K562 (cell line): ENCODE measurements around the gene ACKR2. TPM values are rescaled to one million over a fixed set of nuclear protein-coding genes. Genes with fewer than 3 reads are reported as not detected.

Source experiments
- ATAC-seq: fragments of 200-7000 bp; cut with Tn5 transposase; 3 replicates; pipeline ENCODE4 v1.9.1; 2020; ENCODE audit warnings: moderate library complexity
- BruUV-seq: library from RNA; stranded (reverse); fragments of 400-500 nt; replicated peaks from 2 replicates; lab custom pipeline; 2021; lab: Mats Ljungman, UMichigan
- CTCF ChIA-PET: fragments of 300-600 bp; formaldehyde crosslinking; extraction: SDS; loops from one replicate; lab custom pipeline; 2021; ENCODE audit warnings: low intra/inter-chr PET ratio; lab: Yijun Ruan, JAX
- POLR2A ChIA-PET: fragments of 300-600, 350-650 bp; sonication (Branson Sonifier 250); formaldehyde crosslinking; extraction: SDS; loops from one replicate; lab custom pipeline; 2021; ENCODE audit warnings: antibody characterized with exemption, inconsistent platforms; lab: Yijun Ruan, JAX
- DNase-seq, 4 experiments: peaks; one replicate each; pipeline versions ENCODE4 v3.0.0 to v3.0.0-alpha.2; 2011 to 2018; ENCODE audit warnings: low spot score in 3 of 4, mixed read lengths in 3 of 4; ENCODE audit errors: extremely low read depth in 1 of 4
- FAIRE-seq: peaks from 2 replicates; lab custom pipeline; 2011; peaks lifted over from hg19 to GRCh38; lab: Jason Lieb, UNC
- H2AFZ ChIP-seq: 2 replicates; pipeline ENCODE4 v1.6.0; 2011; ENCODE audit warnings: low read depth, low read length, control low read depth, inconsistent platforms
- H3K27ac ChIP-seq: fragments of 200-600 bp; 3 replicates; pipeline ENCODE4 v1.8.0; 2011; ENCODE audit warnings: low read depth, mild to moderate bottlenecking, control low read depth, inconsistent platforms, low read length, moderate library complexity, mixed read lengths; ENCODE audit errors: extremely low read depth
- H3K27me3 ChIP-seq, 2 experiments: fragments of 300-600 bp in 1 of 2; 2 replicates in 1 of 2; 3 replicates in 1 of 2; pipeline versions ENCODE4 v1.6.0 to v1.8.0; 2011; ENCODE audit warnings: inconsistent platforms in 2 of 2, low read length in 2 of 2, mild to moderate bottlenecking in 1 of 2, mixed read lengths in 1 of 2, moderate library complexity in 1 of 2; ENCODE audit not compliant: control insufficient read depth in 2 of 2, insufficient read depth in 2 of 2
- H3K36me3 ChIP-seq: fragments of 300-600 bp; 3 replicates; pipeline ENCODE4 v1.8.0; 2011; ENCODE audit warnings: mild to moderate bottlenecking, low read length, inconsistent platforms; ENCODE audit not compliant: control insufficient read depth, insufficient read depth
- H3K4me1 ChIP-seq, 2 experiments: fragments of 200-600 bp in 1 of 2; replicated peaks in 1 of 2; 2 replicates in 1 of 2; 3 replicates in 1 of 2; pipeline versions ENCODE4 v1.5.1 to v1.8.0; 2011; ENCODE audit warnings: inconsistent platforms in 2 of 2, low read length in 2 of 2, mild to moderate bottlenecking in 1 of 2, mixed read lengths in 1 of 2, moderate library complexity in 1 of 2; ENCODE audit not compliant: control insufficient read depth in 2 of 2, insufficient read depth in 2 of 2
- H3K4me2 ChIP-seq: 2 replicates; pipeline ENCODE4 v1.6.1; 2011; ENCODE audit warnings: low read length, control low read depth, inconsistent platforms, mixed read lengths; ENCODE audit not compliant: insufficient read depth
- H3K4me3 ChIP-seq: fragments of 200-600 bp; sonication (generic), shearing (Covaris generic); 2 replicates; pipeline ENCODE4 v1.5.1; 2016; ENCODE audit warnings: control low read depth, inconsistent platforms
- H3K79me2 ChIP-seq: fragments of 200-600 bp; 3 replicates; pipeline ENCODE4 v1.8.0; 2011; ENCODE audit warnings: low read length, inconsistent platforms; ENCODE audit not compliant: control insufficient read depth, insufficient read depth
- H3K9ac ChIP-seq, 2 experiments: 2 replicates each; pipeline versions ENCODE4 v1.6.0 to v1.6.1; 2011; ENCODE audit warnings: low read depth in 2 of 2, low read length in 2 of 2, control low read depth in 1 of 2, inconsistent platforms in 1 of 2, mild to moderate bottlenecking in 1 of 2, mixed read lengths in 1 of 2; ENCODE audit not compliant: insufficient read depth in 1 of 2
- H3K9me1 ChIP-seq: one replicate; pipeline ENCODE4 v1.6.0; 2011; ENCODE audit warnings: inconsistent platforms, mild to moderate bottlenecking, low read length, moderate library complexity; ENCODE audit not compliant: control insufficient read depth, insufficient read depth
- H3K9me3 ChIP-seq: replicated peaks from 2 replicates; pipeline ENCODE4 v1.5.1; 2011; ENCODE audit warnings: low read depth, low read length, inconsistent platforms; ENCODE audit not compliant: control insufficient read depth, insufficient read depth
- H4K20me1 ChIP-seq: replicated peaks from 2 replicates; pipeline ENCODE4 v1.6.1; 2011; ENCODE audit warnings: low read length, inconsistent platforms, mixed read lengths; ENCODE audit not compliant: control insufficient read depth, insufficient read depth
- ATF2 ChIP-seq: sonication (generic); formaldehyde crosslinking; IDR thresholded peaks from 2 replicates; pipeline ENCODE4 v1.8.1; 2022; ENCODE audit warnings: missing genetic modification reagents
- ATF3 ChIP-seq, 2 experiments: fragments of 450-650 bp in 1 of 2; sonication (generic) in 1 of 2; formaldehyde crosslinking in 1 of 2; IDR thresholded peaks in 1 of 2; conservative IDR thresholded peaks in 1 of 2; 2 replicates each; pipeline versions ENCODE4 v1.6.1 to v1.8.1; 2016 to 2023; ENCODE audit warnings: mild to moderate bottlenecking in 2 of 2, moderate library complexity in 2 of 2, inconsistent platforms in 1 of 2, missing genetic modification reagents in 1 of 2
- COPS2 ChIP-seq: fragments of 450-650 bp; conservative IDR thresholded peaks from 2 replicates; pipeline ENCODE4 v1.6.1; 2016; ENCODE audit warnings: mild to moderate bottlenecking, moderate library complexity
- KDM4B ChIP-seq, 2 experiments: fragments of 450-650 bp in 1 of 2; sonication (generic) in 1 of 2; IDR thresholded peaks; 2 replicates each; pipeline ENCODE4 v1.6.1; 2016 to 2017; ENCODE audit warnings: borderline replicate concordance in 2 of 2, antibody characterized with exemption in 1 of 2, low read depth in 1 of 2, mild to moderate bottlenecking in 1 of 2
- MAFG ChIP-seq: fragments of 450-650 bp; conservative IDR thresholded peaks from 2 replicates; pipeline ENCODE4 v1.6.1; 2016; ENCODE audit warnings: missing genetic modification characterization, missing compliant biosample characterization
- MTA2 ChIP-seq: fragments of 450-650 bp; IDR thresholded peaks from 2 replicates; pipeline ENCODE4 v1.6.1; 2016; ENCODE audit warnings: low read depth
- NFIX ChIP-seq: fragments of 250-450 bp; sonication (Bioruptor Pico); IDR thresholded peaks from 2 replicates; pipeline ENCODE4 v1.4.0; 2020; ENCODE audit warnings: low read depth, mild to moderate bottlenecking, moderate library complexity
- PCBP1 ChIP-seq: fragments of 200-400 bp; formaldehyde crosslinking; IDR thresholded peaks from 2 replicates; pipeline ENCODE4 v1.6.1; 2018; ENCODE audit warnings: mild to moderate bottlenecking, low read depth, low read length; ENCODE audit not compliant: poor library complexity, severe bottlenecking
- RCOR1 ChIP-seq, 2 experiments: IDR thresholded peaks; 2 replicates each; pipeline ENCODE4 v1.6.1; 2012; ENCODE audit warnings: low read depth in 2 of 2, low read length in 2 of 2, borderline replicate concordance in 1 of 2, improper control_type of control experiment in 1 of 2
- ZNF583 ChIP-seq: fragments of 250-450 bp; sonication (Bioruptor Pico); IDR thresholded peaks from 2 replicates; pipeline ENCODE4 v1.4.0; 2020
- ZNF592 ChIP-seq: fragments of 450-650 bp; IDR thresholded peaks from 2 replicates; pipeline ENCODE4 v1.6.1; 2017; ENCODE audit warnings: antibody characterized with exemption, mild to moderate bottlenecking
- ZSCAN32 ChIP-seq: fragments of 450-650 bp; formaldehyde crosslinking; IDR thresholded peaks from 2 replicates; pipeline ENCODE4 v1.4.0; 2020; ENCODE audit warnings: mild to moderate bottlenecking, moderate library complexity
- WGBS: fragments of 100-300 bp; shearing (Covaris generic); methylation state at CpG from one replicate; pipeline ENCODE4 v1.1.6; 2016; ENCODE audit warnings: low coverage, mixed read lengths; ENCODE audit not compliant: insufficient coverage; ENCODE audit errors: missing lambda C conversion rate; 5-methylcytosine and 5-hydroxymethylcytosine counted together
- in situ Hi-C: fragments of 300-500 bp; cut with MboI; formaldehyde crosslinking; loops from 4 replicates; pipeline ENCODE4 v1.15.0; 2018; ENCODE audit warnings: inconsistent platforms, mixed read lengths
- intact Hi-C: fragments of 100-400 bp; cut with micrococcal nuclease; formaldehyde crosslinking; loops from 2 replicates; pipeline ENCODE4 v1.14.2; 2022
- polyA plus RNA-seq, 8 experiments: library from polyadenylated mRNA; depleted of rRNA in 4 of 8; stranded (reverse) in 5 of 8; unstranded in 3 of 8; fragments of >200 nt; fragmentation: Nextera tagmentation in 2 of 8; fragmentation: Illumina TruSeq in 1 of 8; extraction: Ambion mirVana in 2 of 8; extraction: Trizol in 1 of 8; gene quantifications; 2 replicates each; pipeline versions ENCODE4 v1.2.1 to v1.2.3, GENCODE V29; 2011 to 2014; ENCODE audit warnings: inconsistent platforms in 1 of 8, missing spikeins in 1 of 8
- total RNA-seq, 7 experiments: library from RNA; depleted of rRNA in 6 of 7; stranded (reverse); fragments of >200 nt in 6 of 7; fragmentation: Illumina TruSeq in 2 of 7; extraction: Trizol in 2 of 7; gene quantifications; 2 replicates each; pipeline versions ENCODE4 v1.2.1 to v1.2.3, GENCODE V29; 2011 to 2021; ENCODE audit warnings: low replicate concordance in 1 of 7

ACKR2 gene
- total and polyA plus RNA-seq, 9 of the 15 experiments (the other 6 are each of a cell fraction or from before 2014, with no cell fraction given): 0.03 to 0.69 (median 0.25) TPM; not detected in 1

- TF ChIP-seq MAFG (tag) (no peak), ATF2 (CRISPR knock-in tag) (no peak)
Measured at GRCh38 chr3:42780892-42781700, 28.1 kb upstream of the ACKR2 start (continued).

- intact Hi-C loops (no loop called here), in situ Hi-C loops (no loop called here)
- ATAC-seq (no peak), DNase-seq (peak in 1 of 4 experiments; percentile 20), FAIRE-seq (no peak)
- Histone ChIP-seq H4K20me1 (no peaks in the 10 kb centered on the region), H3K27ac (no peak overlapping the region), H3K9ac (no peak overlapping the region), H3K79me2 (peaks cover 27% of the 10 kb centered on the region; the same call in 2 of the 3 replicates), H3K4me3 (no peak overlapping the region), H2AFZ (no peak overlapping the region), H3K9me3 (no peaks in the 10 kb centered on the region), H3K27me3 (no peaks in the 10 kb centered on the region), H3K4me2 (no peak overlapping the region), H3K4me1 (peaks cover 4 to 5% of the 10 kb centered on the region in 2 experiments; a peak in 2 of 5 replicates), H3K9me1 (no peaks in the 10 kb centered on the region), H3K36me3 (peaks cover 67% of the 10 kb centered on the region; the same call in 2 of the 3 replicates)
- WGBS: 13% methylated on average over 1 of the region's 1 CpG
- no TSS peak for BruUV-seq
- POLR2A ChIA-PET: interaction anchor here (1.0 to 1.8 kb wide), 2 partner anchors 10 to 95 kb away, joined by 3 to 5 read pairs; no protein-coding TSS in a partner anchor
- CTCF ChIA-PET: no interaction called here
- TF ChIP-seq MTA2 (peak; percentile 75), COPS2 (no peak), KDM4B (IDR thresholded peaks at IDR 0.05; ENCODE audit: borderline replicate concordance in 2 of 2, low read depth in 1 of 2) (no peak), PCBP1 (no peak), ZNF592 (no peak; the same call in 1 of the 2 replicates), RCOR1 (IDR thresholded peaks at IDR 0.05; ENCODE audit: borderline replicate concordance in 1 of 2, low read depth in 2 of 2, low read length in 2 of 2) (peak in 1 of 2 experiments; percentile 58; a peak in 1 of 4 replicates), NFIX (CRISPR knock-in tag) (no peak), ZNF583 (CRISPR knock-in tag) (no peak), ATF3 (IDR thresholded peaks at IDR 0.05) (no peak), ATF3 (CRISPR knock-in tag; conservative IDR thresholded peaks at IDR 0.05) (no peak), ZSCAN32 (no peak)
Measured at GRCh38 chr3:42786212-42786611, 23.0 kb upstream of the ACKR2 start.
